ENCODE data around the gene PNPLA8. TPM values are rescaled to one million over a fixed set of nuclear protein-coding genes. Genes with fewer than 3 reads are reported as not detected.
A peak's percentile ranks its signal among the peaks of the same experiment; 100 is the strongest.

The PNPLA8 gene
- total RNA-seq, 1 experiment from 2014 or later, result 31.3 TPM

GRCh38 chr7:108459922-108460551, 65.9 kb downstream of the PNPLA8 start:
- no peak overlapping the region for H3K27ac ChIP-seq
- DNase-seq, result peak in 1 of 2 experiments; percentile 38
- no peaks in the 10 kb centered on the region for H4K20me1 ChIP-seq (ENCODE audit: insufficient read depth)
- H3K4me3 ChIP-seq, result no peak overlapping the region
- intact Hi-C loops (cut with micrococcal nuclease; ENCODE audit: unreplicated experiment), result loop anchor here (1.0 to 5.0 kb wide), 4 partner anchors 37 to 279 kb away; no protein-coding TSS in a partner anchor
- no peaks in the 10 kb centered on the region for H3F3A ChIP-seq (ENCODE audit: insufficient read depth, low read depth)
- H3K4me1 ChIP-seq (replicated peaks; ENCODE audit: insufficient read depth), result 0 out of 2 replicates have a peak, but pooled peaks cover 10% of the 10 kb centered on the region
- no peak for TF ChIP-seq EZH2 (IDR thresholded peaks at IDR 0.05; ENCODE audit: low read depth)
- TF ChIP-seq, protein P1, sequence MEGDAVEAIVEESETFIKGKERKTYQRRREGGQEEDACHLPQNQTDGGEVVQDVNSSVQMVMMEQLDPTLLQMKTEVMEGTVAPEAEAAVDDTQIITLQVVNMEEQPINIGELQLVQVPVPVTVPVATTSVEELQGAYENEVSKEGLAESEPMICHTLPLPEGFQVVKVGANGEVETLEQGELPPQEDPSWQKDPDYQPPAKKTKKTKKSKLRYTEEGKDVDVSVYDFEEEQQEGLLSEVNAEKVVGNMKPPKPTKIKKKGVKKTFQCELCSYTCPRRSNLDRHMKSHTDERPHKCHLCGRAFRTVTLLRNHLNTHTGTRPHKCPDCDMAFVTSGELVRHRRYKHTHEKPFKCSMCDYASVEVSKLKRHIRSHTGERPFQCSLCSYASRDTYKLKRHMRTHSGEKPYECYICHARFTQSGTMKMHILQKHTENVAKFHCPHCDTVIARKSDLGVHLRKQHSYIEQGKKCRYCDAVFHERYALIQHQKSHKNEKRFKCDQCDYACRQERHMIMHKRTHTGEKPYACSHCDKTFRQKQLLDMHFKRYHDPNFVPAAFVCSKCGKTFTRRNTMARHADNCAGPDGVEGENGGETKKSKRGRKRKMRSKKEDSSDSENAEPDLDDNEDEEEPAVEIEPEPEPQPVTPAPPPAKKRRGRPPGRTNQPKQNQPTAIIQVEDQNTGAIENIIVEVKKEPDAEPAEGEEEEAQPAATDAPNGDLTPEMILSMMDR (conservative IDR thresholded peaks at IDR 0.05), result peak; percentile 71
- CTCF ChIA-PET, result interaction anchor here (0.6 to 0.8 kb wide), 4 partner anchors 88 to 718 kb away, joined by 4 to 12 read pairs (median 6); no protein-coding TSS in a partner anchor
- no peaks in the 10 kb centered on the region for H3K79me2 ChIP-seq (ENCODE audit: low read depth)
- BruUV-seq (replicated peaks), result no TSS peak
- no peaks in the 10 kb centered on the region for H3K9me2 ChIP-seq (ENCODE audit: insufficient read depth)
- H3K27me3 ChIP-seq (ENCODE audit: insufficient read depth, low read depth), result no peaks in the 10 kb centered on the region
- no peaks in the 10 kb centered on the region for H3K9me3 ChIP-seq (ENCODE audit: insufficient read depth, low read depth)
- H3K4me2 ChIP-seq, result no peak overlapping the region
- POLR2A ChIA-PET (ENCODE audit: unreplicated experiment), result no interaction called here
- no peak overlapping the region for H2AFZ ChIP-seq
- H3K36me3 ChIP-seq (ENCODE audit: low read depth), result no peaks in the 10 kb centered on the region

- Histone ChIP-seq H4K20me1 (ENCODE audit: insufficient read depth) (no peaks in the 10 kb centered on the region), H3K79me2 (ENCODE audit: low read depth) (0 out of 2 replicates have a peak, but pooled peaks cover 4% of the 10 kb centered on the region), H3K4me1 (replicated peaks; ENCODE audit: insufficient read depth) (0 out of 2 replicates have a peak, but pooled peaks cover 17% of the 10 kb centered on the region), H3K4me2 (no peak overlapping the region), H3K4me3 (no peak overlapping the region), H3K9me2 (ENCODE audit: insufficient read depth) (no peaks in the 10 kb centered on the region), H3K27ac (no peak overlapping the region), H2AFZ (no peak overlapping the region), H3F3A (ENCODE audit: insufficient read depth, low read depth) (peaks cover 10% of the 10 kb centered on the region; the same call in 1 of the 2 replicates), H3K27me3 (ENCODE audit: insufficient read depth, low read depth) (no peaks in the 10 kb centered on the region), H3K9me3 (ENCODE audit: insufficient read depth, low read depth) (no peaks in the 10 kb centered on the region), H3K36me3 (ENCODE audit: low read depth) (no peaks in the 10 kb centered on the region)
- POLR2A ChIA-PET (ENCODE audit: unreplicated experiment), result no interaction called here
- BruUV-seq (replicated peaks), result no TSS peak
- CTCF ChIA-PET, result no interaction called here
- no peak for TF ChIP-seq EZH2 (IDR thresholded peaks at IDR 0.05; ENCODE audit: low read depth)
- TF ChIP-seq, protein P1 (conservative IDR thresholded peaks at IDR 0.05), result no peak
- intact Hi-C loops (cut with micrococcal nuclease; ENCODE audit: unreplicated experiment), result loop anchor here (2.0 to 5.0 kb wide), 2 partner anchors 117 to 161 kb away; no protein-coding TSS in a partner anchor
- DNase-seq, result no peak
These were observed 68.1 kb downstream of the PNPLA8 start for GRCh38 chr7:108457871-108458270.

DNA sequence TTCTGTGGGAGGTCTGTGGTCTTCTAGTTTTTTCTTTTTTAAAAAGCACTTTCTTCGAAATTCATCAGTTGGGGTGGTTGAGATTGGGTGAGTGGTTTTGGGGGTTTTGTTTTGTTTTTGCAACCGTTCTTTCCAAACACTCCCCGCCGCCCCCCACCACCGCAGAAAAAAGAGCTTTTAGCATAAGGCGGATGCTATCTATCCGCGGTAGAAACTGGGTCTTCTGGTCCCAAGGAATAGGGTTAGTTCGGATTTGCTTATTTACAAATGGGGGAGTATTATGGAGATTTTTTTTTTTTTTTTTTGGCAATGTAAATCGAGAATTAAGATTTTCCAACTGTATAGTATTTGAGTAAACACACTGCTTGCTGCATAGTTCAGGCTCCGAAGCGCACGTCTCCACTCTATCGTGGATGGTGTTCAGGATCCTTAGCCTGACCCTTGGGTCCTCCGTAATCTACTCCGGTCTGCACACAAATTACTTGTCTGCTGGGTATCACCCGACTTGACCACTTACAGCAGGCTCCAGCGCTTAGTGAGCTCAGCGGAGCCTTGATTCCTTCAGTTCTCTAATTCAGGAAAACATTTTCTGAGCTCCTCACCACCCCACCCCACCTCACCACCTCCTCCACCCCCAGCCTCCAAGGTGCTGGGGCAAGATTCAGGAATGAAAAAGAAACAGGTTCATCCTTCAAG, 68.9 kb downstream of the PNPLA8 start:
- no peaks in the 10 kb centered on the region for H4K20me1 ChIP-seq (ENCODE audit: insufficient read depth)
- peaks cover 10% of the 10 kb centered on the region; the same call in 1 of the 2 replicates for H3F3A ChIP-seq (ENCODE audit: insufficient read depth, low read depth)
- H3K4me2 ChIP-seq, result peak overlapping the region; percentile 81
- no peaks in the 10 kb centered on the region for H3K36me3 ChIP-seq (ENCODE audit: low read depth)
- CTCF ChIA-PET, result interaction anchor here (0.6 kb wide), 1 partner anchor 428 kb away, joined by 3 read pairs; no protein-coding TSS in a partner anchor
- TSS peak; percentile 73 for BruUV-seq (replicated peaks)
- peak overlapping the region; percentile 76; the same call in 1 of the 2 replicates for H3K4me3 ChIP-seq
- POLR2A ChIA-PET (ENCODE audit: unreplicated experiment), result no interaction called here
- TF ChIP-seq, protein P1 (conservative IDR thresholded peaks at IDR 0.05), result no peak
- no peak for TF ChIP-seq EZH2 (IDR thresholded peaks at IDR 0.05; ENCODE audit: low read depth)
- no peak overlapping the region for H3K27ac ChIP-seq
- H2AFZ ChIP-seq, result peak overlapping the region; percentile 93; the same call in 1 of the 2 replicates
- H3K27me3 ChIP-seq (ENCODE audit: insufficient read depth, low read depth), result no peaks in the 10 kb centered on the region
- H3K79me2 ChIP-seq (ENCODE audit: low read depth), result 0 out of 2 replicates have a peak, but pooled peaks cover 4% of the 10 kb centered on the region
- intact Hi-C loops (cut with micrococcal nuclease; ENCODE audit: unreplicated experiment), result loop anchor here (1.0 to 5.0 kb wide), 3 partner anchors 116 to 211 kb away; no protein-coding TSS in a partner anchor
- H3K9me2 ChIP-seq (ENCODE audit: insufficient read depth), result no peaks in the 10 kb centered on the region
- no peak for DNase-seq
- 0 out of 2 replicates have a peak, but pooled peaks cover 17% of the 10 kb centered on the region for H3K4me1 ChIP-seq (replicated peaks; ENCODE audit: insufficient read depth)
- no peaks in the 10 kb centered on the region for H3K9me3 ChIP-seq (ENCODE audit: insufficient read depth, low read depth)
